Activated T-helper 17 cell treated with anti-CD3 and anti-CD28 coated beads, Interleukin-2, amount 50 U/mL, for 72 hours (primary cell): ENCODE data around the gene MGA. TPM values are rescaled to one million over a fixed set of nuclear protein-coding genes. Genes with fewer than 3 reads are reported as not detected.

ENCODE experiments used
- ATAC-seq: fragments of 150-1000 bp; cut with Tn5 transposase; replicated peaks from 2 replicates; pipeline ENCODE4 v1.10.0; 2021; ENCODE audit warnings: mild to moderate bottlenecking, moderate library complexity
- H3K27ac Mint-ChIP-seq: one replicate; pipeline ENCODE4 v1.8.0; 2022; ENCODE audit warnings: mixed read lengths
- H3K27me3 Mint-ChIP-seq: one replicate; pipeline ENCODE4 v1.8.0; 2022; ENCODE audit warnings: mixed read lengths
- H3K36me3 Mint-ChIP-seq: one replicate; pipeline ENCODE4 v1.8.0; 2022; ENCODE audit warnings: low read depth, mild to moderate bottlenecking, mixed read lengths
- H3K4me1 Mint-ChIP-seq: one replicate; pipeline ENCODE4 v1.8.0; 2022; ENCODE audit warnings: mixed read lengths
- H3K4me3 Mint-ChIP-seq: one replicate; pipeline ENCODE4 v1.8.0; 2022; ENCODE audit warnings: mild to moderate bottlenecking, mixed read lengths
- H3K9me3 Mint-ChIP-seq: one replicate; pipeline ENCODE4 v1.8.0; 2022; ENCODE audit warnings: mixed read lengths
- total RNA-seq, 2 donors: library from RNA; stranded (reverse); gene quantifications; one replicate each; pipeline ENCODE4 v1.2.3, GENCODE V29; 2022

MGA gene
- total RNA-seq, 2 donors from 2014 or later = 36.4 to 36.6 TPM

DNA sequence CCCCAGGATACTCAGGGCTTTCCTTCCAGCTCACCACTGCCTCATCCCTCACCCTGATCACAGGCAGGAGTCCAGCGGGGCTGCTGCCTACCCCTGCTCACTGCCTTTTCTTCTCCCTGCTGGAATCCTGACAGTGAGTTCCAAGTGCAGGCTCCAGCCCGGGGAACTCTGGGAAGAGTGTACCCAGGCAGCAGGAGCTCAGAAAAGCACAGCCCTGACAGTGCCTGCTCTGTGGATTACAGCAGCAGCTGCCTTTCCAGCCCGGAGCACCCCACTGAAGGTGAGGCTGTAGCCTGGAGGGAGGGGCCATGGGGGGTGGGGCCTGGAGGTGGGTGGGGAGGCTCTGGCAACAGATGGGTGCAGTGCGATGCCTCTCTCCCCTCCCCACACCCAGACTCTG, 161.6 kb downstream of the MGA start:
- H3K36me3 Mint-ChIP-seq = peaks cover 21% of the 10 kb centered on the region
- H3K27me3 Mint-ChIP-seq = no peaks in the 10 kb centered on the region
- H3K27ac Mint-ChIP-seq = no peak overlapping the region
- H3K4me3 Mint-ChIP-seq = no peak overlapping the region
- ATAC-seq = no peak
- no peaks in the 10 kb centered on the region for H3K9me3 Mint-ChIP-seq
- H3K4me1 Mint-ChIP-seq = no peaks in the 10 kb centered on the region

DNA sequence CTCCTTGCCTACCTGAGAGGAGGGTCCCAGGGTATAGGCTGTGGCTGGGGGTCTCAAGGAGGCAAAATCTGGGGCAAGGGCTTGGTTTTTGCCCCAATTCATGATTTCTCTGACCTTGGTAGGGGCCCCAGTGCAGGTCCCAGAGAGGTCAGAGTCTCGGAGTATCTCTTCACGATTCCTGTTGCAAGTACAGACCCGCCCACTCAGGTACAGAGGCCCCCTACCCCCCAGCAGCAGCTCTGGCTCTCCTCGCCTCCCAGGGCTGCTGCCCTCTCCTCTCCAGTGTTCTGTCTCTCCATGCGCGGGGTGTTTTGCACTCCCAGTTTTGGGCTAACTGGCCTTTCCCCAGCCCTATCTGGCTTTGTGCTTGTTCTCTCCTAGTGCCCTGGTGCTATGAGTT, 162.3 kb downstream of the MGA start:
- Mint-ChIP-seq H3K36me3 (peaks cover 15% of the 10 kb centered on the region), H3K4me3 (no peak overlapping the region), H3K27me3 (no peaks in the 10 kb centered on the region), H3K9me3 (no peaks in the 10 kb centered on the region), H3K4me1 (no peaks in the 10 kb centered on the region), H3K27ac (no peak overlapping the region)
- ATAC-seq = no peak

Other genes starting within 250 kb of the MGA start
- 10 to 100 TPM; 23.6 to 38.2 TPM for gene RTF1, start 243.3 kb upstream of the MGA start, total RNA-seq
- 1 to 10 TPM; 3.5 to 5.5 TPM for gene ITPKA, start 166.5 kb upstream of the MGA start, total RNA-seq
- gene LTK, start 146.6 kb upstream of the MGA start, total RNA-seq = 1 to 10 TPM; 1.9 to 2.8 TPM
- gene RPAP1, start 116.1 kb upstream of the MGA start, total RNA-seq = 10 to 100 TPM; 51.2 to 70.0 TPM
- 1 to 10 TPM; 1.7 to 2.7 TPM for gene TYRO3, start 101.2 kb upstream of the MGA start, total RNA-seq
- gene MAPKBP1, start 114.1 kb downstream of the MGA start, total RNA-seq = 10 to 100 TPM; 33.7 to 45.5 TPM
- gene JMJD7, start 167.7 kb downstream of the MGA start, total RNA-seq = 10 to 100 TPM; 12.0 to 16.6 TPM
- gene PLA2G4B, start 178.4 kb downstream of the MGA start, total RNA-seq = 1 to 10 TPM; 2.7 to 8.3 TPM
- gene SPTBN5, start 233.6 kb downstream of the MGA start, total RNA-seq = 1 to 10 TPM; 2.4 to 4.9 TPM